GM12878 (cell line): ENCODE data around the gene SLX4.

Experiments
- CBX3 ChIP-seq: fragments of 200-600 bp; sonication (generic); IDR thresholded peaks from 2 replicates; pipeline ENCODE4 v1.6.1; 2016; ENCODE audit warnings: low read depth, borderline replicate concordance
- CREB1 ChIP-seq: IDR thresholded peaks from 2 replicates; pipeline ENCODE4 v1.6.1; 2012; ENCODE audit warnings: low read depth, mild to moderate bottlenecking, inconsistent platforms
- RCOR1 ChIP-seq: conservative IDR thresholded peaks from 2 replicates; pipeline ENCODE4 v1.6.1; 2012; ENCODE audit warnings: low read depth, low read length, improper control_type of control experiment
- YY1 ChIP-seq: IDR thresholded peaks from 2 replicates; pipeline ENCODE4 v1.6.1; 2011; ENCODE audit warnings: low read depth, mild to moderate bottlenecking, low read length
- TF ChIP-seq, protein P1 (sequence below): IDR thresholded peaks from 2 replicates; pipeline ENCODE4 v1.6.1; 2011; ENCODE audit warnings: low read depth, mild to moderate bottlenecking, low read length, moderate library complexity, borderline replicate concordance; ENCODE audit errors: extremely low read depth
- TF ChIP-seq, protein P2 (sequence below): IDR thresholded peaks from 2 replicates; pipeline ENCODE4 v1.6.1; 2011; ENCODE audit warnings: mild to moderate bottlenecking, low read depth, low read length, moderate library complexity; ENCODE audit not compliant: insufficient replicate concordance

DNA sequence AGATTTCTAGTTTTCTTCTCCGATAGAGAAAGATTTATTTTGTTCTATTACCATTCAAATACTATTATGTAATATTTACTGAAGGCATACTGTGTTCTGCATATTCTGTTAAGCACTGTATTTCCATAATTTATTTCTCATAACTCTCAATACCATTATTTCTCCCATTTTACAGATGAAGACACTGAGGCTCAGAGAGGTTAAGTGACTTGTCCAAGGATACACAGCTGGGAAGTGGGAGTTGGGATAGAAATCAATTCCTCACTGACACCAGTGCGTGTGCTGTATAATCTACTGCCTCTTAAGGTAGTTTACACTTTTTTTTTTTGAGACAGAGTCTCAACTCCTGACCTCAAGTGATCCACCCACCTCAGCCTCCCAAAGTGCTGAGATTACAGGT is 41.6 kb downstream of the SLX4 start:
- TF ChIP-seq CBX3 (no peak), RCOR1 (no peak), CREB1 (no peak), YY1 (no peak)
- TF ChIP-seq, protein P1, sequence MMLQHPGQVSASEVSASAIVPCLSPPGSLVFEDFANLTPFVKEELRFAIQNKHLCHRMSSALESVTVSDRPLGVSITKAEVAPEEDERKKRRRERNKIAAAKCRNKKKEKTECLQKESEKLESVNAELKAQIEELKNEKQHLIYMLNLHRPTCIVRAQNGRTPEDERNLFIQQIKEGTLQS, result no peak
- TF ChIP-seq, protein P2, sequence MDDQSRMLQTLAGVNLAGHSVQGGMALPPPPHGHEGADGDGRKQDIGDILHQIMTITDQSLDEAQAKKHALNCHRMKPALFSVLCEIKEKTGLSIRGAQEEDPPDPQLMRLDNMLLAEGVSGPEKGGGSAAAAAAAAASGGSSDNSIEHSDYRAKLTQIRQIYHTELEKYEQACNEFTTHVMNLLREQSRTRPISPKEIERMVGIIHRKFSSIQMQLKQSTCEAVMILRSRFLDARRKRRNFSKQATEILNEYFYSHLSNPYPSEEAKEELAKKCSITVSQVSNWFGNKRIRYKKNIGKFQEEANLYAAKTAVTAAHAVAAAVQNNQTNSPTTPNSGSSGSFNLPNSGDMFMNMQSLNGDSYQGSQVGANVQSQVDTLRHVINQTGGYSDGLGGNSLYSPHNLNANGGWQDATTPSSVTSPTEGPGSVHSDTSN, result no peak
